ENCODE measurements around the gene DIDO1. TPM values are rescaled to one million over a fixed set of nuclear protein-coding genes. Genes with fewer than 3 reads are reported as not detected.

The DIDO1 gene
- total RNA-seq, 4 donors from 2014 or later = 54.2 to 105 (median 70.7) TPM

DNA sequence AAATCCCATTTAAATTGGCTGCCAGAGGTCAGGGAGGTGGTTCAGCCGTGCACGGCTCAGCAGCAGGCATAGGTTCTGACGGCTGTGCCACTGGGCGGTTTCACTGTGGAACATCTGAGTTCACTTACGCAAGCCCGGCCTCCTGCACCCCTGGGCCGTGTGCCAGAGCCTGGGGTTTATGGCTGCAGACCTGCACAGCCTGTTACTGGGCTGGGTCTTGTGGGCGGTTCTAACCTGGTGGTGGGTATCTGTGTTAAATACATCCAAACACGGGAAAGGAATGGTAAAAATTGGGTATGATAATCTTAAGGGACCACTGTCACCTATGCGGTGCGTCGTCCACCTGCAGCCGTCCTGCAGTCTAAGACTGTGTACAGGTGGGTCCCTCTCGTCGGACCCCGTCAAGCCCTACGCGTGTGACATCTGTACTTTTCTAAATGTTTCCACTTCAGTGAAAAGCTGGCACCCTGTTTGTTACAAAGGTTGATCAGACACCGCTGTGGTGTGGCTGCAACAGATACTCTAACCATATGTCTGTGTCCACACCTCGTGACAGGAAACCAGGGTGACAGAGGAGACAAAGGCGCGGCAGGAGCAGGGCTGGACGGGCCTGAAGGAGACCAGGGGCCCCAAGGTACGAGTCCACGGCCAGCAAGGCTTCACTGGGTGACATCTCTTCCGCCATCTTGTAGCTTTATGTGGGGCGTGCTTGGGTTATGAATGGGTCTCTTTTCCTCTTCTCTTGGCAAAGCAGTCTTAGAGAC lies 88.0 kb downstream of the DIDO1 start:
- DNase-seq (ENCODE audit: low spot score in 2 of 2) = peak; percentile 68 to 93
- no peak overlapping the region for H3K4me3 ChIP-seq (ENCODE audit: low read depth, poor library complexity, severe bottlenecking)
- intact Hi-C loops (cut with DNase I; ENCODE audit: low total_unique reads) = no loop called here
- TF ChIP-seq, protein P1, sequence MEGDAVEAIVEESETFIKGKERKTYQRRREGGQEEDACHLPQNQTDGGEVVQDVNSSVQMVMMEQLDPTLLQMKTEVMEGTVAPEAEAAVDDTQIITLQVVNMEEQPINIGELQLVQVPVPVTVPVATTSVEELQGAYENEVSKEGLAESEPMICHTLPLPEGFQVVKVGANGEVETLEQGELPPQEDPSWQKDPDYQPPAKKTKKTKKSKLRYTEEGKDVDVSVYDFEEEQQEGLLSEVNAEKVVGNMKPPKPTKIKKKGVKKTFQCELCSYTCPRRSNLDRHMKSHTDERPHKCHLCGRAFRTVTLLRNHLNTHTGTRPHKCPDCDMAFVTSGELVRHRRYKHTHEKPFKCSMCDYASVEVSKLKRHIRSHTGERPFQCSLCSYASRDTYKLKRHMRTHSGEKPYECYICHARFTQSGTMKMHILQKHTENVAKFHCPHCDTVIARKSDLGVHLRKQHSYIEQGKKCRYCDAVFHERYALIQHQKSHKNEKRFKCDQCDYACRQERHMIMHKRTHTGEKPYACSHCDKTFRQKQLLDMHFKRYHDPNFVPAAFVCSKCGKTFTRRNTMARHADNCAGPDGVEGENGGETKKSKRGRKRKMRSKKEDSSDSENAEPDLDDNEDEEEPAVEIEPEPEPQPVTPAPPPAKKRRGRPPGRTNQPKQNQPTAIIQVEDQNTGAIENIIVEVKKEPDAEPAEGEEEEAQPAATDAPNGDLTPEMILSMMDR (IDR thresholded peaks at IDR 0.05) = no peak
- no peak for TF ChIP-seq POLR2A (IDR thresholded peaks at IDR 0.05)
- 60 to 61% methylated on average over 27 of the region's 27 CpGs for WGBS, 2 donors

DNA sequence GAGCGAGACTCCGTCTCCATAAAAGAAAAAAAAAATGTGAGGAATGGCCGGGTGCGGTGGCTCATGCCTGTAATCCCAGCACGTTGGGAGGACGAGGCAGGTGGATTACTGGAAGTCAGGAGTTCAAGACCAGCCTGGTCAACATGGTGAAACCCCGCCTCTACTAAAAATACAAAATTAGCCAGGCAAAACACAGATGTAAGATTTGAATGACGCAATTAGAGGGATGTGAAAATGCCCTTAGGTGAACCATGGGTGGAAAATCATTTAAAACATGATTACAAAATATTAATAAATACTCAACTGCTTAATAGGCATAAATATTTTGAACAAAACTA lies 88.5 kb downstream of the DIDO1 start:
- H3K4me3 ChIP-seq (ENCODE audit: low read depth, poor library complexity, severe bottlenecking) = no peak overlapping the region
- intact Hi-C loops (cut with DNase I; ENCODE audit: low total_unique reads) = no loop called here
- 65% methylated on average over 8 of the region's 8 CpGs for WGBS, 2 donors
- TF ChIP-seq POLR2A (IDR thresholded peaks at IDR 0.05) = no peak
- TF ChIP-seq, protein P1 (IDR thresholded peaks at IDR 0.05) = no peak
- no peak for DNase-seq (ENCODE audit: low spot score in 2 of 2)

DNA sequence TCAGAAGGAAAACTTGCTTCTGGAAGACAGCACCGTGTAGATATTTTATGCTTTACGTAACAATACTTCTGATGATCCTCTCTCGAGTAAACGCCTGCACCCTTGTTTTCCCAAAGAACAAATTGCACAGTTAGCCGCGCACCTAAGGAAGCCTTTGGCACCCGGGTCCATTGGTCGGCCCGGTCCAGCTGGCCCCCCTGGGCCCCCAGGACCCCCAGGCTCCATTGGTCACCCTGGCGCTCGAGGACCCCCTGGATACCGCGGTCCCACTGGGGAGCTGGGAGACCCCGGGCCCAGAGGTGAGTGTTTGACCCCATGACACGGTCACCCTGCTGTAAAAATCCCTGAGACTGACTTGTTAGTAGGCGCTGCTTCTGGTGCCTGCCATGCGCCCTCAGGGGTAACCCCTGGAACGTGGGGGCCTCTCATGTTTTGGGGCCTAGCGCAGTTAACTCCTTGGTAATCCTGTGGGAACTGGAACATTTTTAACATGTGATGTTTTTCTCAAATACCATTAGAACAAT lies 89.3 kb downstream of the DIDO1 start:
- intact Hi-C loops (cut with DNase I; ENCODE audit: low total_unique reads) = no loop called here
- 75 to 83% methylated on average over 14 to 19 of the region's 19 CpGs for WGBS, 2 donors
- H3K4me3 ChIP-seq (ENCODE audit: low read depth, poor library complexity, severe bottlenecking) = no peak overlapping the region
- TF ChIP-seq POLR2A (IDR thresholded peaks at IDR 0.05) = no peak
- TF ChIP-seq, protein P1 (IDR thresholded peaks at IDR 0.05) = no peak
- DNase-seq (ENCODE audit: low spot score in 2 of 2) = no peak

DNA sequence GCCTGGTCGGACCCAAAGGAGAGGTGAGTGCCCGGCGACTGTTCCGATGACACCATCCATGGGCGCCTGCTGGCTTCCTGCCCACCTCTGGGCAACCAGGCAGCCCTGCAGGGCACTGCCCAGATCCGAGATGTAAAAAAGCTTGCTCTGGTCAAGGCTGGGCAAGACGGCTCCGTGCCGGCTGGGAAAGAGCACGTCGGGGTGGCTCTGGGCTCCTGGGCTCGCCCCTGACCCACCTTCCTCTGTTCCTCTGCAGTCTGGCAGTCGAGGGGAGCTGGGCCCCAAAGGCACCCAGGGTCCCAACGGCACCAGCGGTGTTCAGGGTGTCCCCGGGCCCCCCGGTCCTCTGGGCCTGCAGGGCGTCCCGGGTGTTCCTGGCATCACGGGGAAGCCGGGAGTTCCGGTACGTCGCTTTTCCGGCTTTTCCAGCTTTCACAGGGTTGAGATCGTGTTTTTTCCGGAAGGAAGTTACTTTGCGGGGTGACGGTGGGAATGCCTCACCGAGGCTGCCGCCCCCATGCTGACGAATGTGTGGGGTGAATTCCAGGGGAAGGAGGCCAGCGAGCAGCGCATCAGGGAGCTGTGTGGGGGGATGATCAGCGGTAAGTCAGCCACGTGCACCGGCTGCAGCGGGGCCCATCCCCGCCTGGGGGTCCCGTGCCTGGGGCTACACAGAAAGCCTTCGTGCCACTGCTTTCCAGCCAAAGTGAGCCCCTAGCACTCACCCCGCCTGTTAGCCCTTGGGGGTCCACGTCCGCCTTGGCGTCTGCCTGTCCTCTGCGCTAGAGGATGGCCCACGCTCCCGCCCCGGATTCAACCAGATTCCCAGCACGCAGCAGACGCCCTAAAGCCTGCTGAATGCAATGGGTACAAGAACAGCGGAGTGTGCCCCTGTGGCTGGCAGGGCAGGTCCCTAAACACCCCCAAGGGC lies 90.1 kb downstream of the DIDO1 start:
- WGBS, 2 donors = 43 to 56% methylated on average over 47 to 51 of the region's 52 CpGs
- intact Hi-C loops (cut with DNase I; ENCODE audit: low total_unique reads) = no loop called here
- DNase-seq (ENCODE audit: low spot score in 2 of 2) = no peak
- no peak overlapping the region for H3K4me3 ChIP-seq (ENCODE audit: low read depth, poor library complexity, severe bottlenecking)
- TF ChIP-seq, protein P1 (IDR thresholded peaks at IDR 0.05) = no peak
- no peak for TF ChIP-seq POLR2A (IDR thresholded peaks at IDR 0.05)

DNA sequence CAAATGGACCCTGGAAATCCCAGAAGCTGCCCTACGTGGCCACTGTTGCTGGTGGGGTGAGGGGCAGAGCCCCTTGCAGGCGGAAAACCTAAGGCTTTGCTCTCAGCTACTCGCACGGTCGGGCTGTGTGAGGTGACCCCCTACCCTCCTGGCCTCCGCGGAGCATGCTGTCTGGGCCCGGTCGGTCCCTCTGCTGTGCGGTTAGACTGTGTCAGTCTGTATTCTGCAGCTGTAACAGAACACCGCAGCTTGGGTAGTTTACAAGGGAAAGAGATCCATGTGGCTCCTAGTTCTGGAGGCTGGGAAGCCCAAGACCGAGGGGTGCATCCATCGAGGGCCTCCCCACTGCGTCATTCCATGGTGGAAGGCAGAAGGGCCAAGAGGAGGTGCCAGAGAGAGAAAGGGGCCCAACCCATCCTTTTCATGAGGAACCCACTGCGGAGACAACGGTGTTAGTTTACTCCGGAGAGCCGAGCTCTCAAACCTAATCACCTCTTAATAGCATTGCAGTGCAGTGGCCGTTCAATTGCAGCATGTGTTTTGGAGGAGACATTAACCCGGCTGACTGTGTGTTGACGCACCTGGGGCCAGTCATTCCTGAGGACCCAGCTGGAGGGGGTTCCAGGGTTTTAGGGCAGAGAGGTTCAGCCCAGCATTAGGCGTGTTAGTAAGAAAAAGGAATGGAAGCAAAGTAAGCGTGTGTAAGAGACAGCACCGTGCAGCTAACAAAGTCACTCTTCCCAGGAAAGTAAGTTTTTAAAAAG lies 91.2 kb downstream of the DIDO1 start:
- TF ChIP-seq, protein P1 (IDR thresholded peaks at IDR 0.05) = no peak
- TF ChIP-seq POLR2A (IDR thresholded peaks at IDR 0.05) = no peak
- WGBS, 2 donors = 87 to 91% methylated on average over 24 of the region's 24 CpGs
- no peak for DNase-seq (ENCODE audit: low spot score in 2 of 2)
- intact Hi-C loops (cut with DNase I; ENCODE audit: low total_unique reads) = no loop called here
- H3K4me3 ChIP-seq (ENCODE audit: low read depth, poor library complexity, severe bottlenecking) = no peak overlapping the region

Measured in lower leg skin (tissue), 4 donors.